Measurements from ENCODE around the gene FOXE3. TPM values are rescaled to one million over a fixed set of nuclear protein-coding genes. Genes with fewer than 3 reads are reported as not detected.

FOXE3 gene
- total and polyA plus RNA-seq, 9 of the 15 experiments (the other 6 are each of a cell fraction or from before 2014, with no cell fraction given), result not detected

DNA sequence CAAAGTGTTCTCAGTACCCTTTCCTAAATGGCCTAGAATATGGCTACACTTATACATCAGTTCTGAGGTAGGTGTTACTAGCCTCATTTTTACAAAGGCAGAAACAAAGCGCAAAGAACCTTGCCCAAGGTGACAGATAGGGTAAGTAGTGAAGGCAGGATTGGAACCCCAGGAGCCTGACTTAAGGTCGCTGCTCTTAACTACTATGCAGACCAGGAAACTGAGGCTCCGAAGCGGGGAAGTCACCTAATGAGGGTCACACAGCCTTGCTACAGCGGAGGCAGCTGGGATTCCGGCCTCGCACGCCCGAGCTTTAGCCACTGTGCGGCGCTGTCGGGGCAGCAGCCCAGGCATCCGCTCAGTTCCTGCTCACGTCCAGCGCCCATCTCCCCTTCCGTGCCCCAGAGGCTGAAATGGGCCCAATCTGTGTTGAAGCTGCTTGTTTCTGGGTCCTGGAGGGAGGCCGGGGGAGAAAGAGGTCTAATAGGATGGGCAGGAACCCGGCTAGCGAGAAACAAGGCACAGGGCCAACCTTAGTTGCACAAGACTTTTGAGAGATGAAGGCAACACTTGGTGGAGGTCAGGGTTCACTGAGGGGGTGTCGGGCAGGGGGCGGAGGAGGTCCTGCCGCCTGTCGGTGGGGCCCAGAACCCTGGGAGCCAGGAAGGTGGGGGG lies 20.4 kb downstream of the FOXE3 start (continued):
- no peak for TF ChIP-seq ZNF175 (CRISPR knock-in tag; IDR thresholded peaks at IDR 0.05; ENCODE audit: low read depth)
- peak; percentile 81; the same call in 1 of the 2 replicates for TF ChIP-seq ZBTB7A (IDR thresholded peaks at IDR 0.05; ENCODE audit: borderline replicate concordance, control insufficient read depth, low read depth, low read length)
- peak in 1 of 2 experiments; percentile 43 for TF ChIP-seq E2F6 (IDR thresholded peaks at IDR 0.05; ENCODE audit: borderline replicate concordance in 1 of 2, extremely low read depth in 1 of 2, insufficient read depth in 1 of 2, insufficient read length in 1 of 2, low read depth in 1 of 2, low read length in 1 of 2, poor library complexity in 1 of 2, severe bottlenecking in 1 of 2)
- peak; percentile 69; the same call in 1 of the 2 replicates for TF ChIP-seq HLTF (IDR thresholded peaks at IDR 0.05)
- TF ChIP-seq ELF1 (tag; IDR thresholded peaks at IDR 0.05), result 0 out of 2 replicates have a peak, but pooled peaks have one; percentile 50
- TF ChIP-seq ZNF143 (CRISPR knock-in tag; IDR thresholded peaks at IDR 0.05), result peak; percentile 44; the same call in 1 of the 2 replicates
- no peak for TF ChIP-seq CSDE1 (IDR thresholded peaks at IDR 0.05)
- TF ChIP-seq, protein P1, sequence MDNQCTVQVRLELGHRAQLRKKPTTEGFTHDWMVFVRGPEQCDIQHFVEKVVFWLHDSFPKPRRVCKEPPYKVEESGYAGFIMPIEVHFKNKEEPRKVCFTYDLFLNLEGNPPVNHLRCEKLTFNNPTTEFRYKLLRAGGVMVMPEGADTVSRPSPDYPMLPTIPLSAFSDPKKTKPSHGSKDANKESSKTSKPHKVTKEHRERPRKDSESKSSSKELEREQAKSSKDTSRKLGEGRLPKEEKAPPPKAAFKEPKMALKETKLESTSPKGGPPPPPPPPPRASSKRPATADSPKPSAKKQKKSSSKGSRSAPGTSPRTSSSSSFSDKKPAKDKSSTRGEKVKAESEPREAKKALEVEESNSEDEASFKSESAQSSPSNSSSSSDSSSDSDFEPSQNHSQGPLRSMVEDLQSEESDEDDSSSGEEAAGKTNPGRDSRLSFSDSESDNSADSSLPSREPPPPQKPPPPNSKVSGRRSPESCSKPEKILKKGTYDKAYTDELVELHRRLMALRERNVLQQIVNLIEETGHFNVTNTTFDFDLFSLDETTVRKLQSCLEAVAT (IDR thresholded peaks at IDR 0.05), result no peak
- no peak for TF ChIP-seq EHMT2 (IDR thresholded peaks at IDR 0.05)
- TF ChIP-seq NEUROD1 (IDR thresholded peaks at IDR 0.05; ENCODE audit: borderline replicate concordance, low read depth, low read length, partially characterized antibody), result peak; percentile 44
- TF ChIP-seq CREM (IDR thresholded peaks at IDR 0.05; ENCODE audit: low read depth), result peak; percentile 59
- peak in 1 of 2 experiments; percentile 80; a peak in 3 of 4 replicates for TF ChIP-seq TEAD1 (CRISPR knock-in tag; IDR thresholded peaks at IDR 0.05)
- 0 out of 2 replicates have a peak, but pooled peaks have one; percentile 30 for TF ChIP-seq CC2D1A (IDR thresholded peaks at IDR 0.05)
- no peak for TF ChIP-seq SIRT6 (IDR thresholded peaks at IDR 0.05; ENCODE audit: low read depth, low read length)
- no peak for TF ChIP-seq TOE1 (IDR thresholded peaks at IDR 0.05; ENCODE audit: borderline replicate concordance)
- 0 out of 2 replicates have a peak, but pooled peaks have one; percentile 23 for TF ChIP-seq TOE1 (CRISPR knock-in tag; IDR thresholded peaks at IDR 0.05; ENCODE audit: borderline replicate concordance, low read depth)
- no peak for TF ChIP-seq FOSL1 (tag; conservative IDR thresholded peaks at IDR 0.05)
- TF ChIP-seq, protein P2, sequence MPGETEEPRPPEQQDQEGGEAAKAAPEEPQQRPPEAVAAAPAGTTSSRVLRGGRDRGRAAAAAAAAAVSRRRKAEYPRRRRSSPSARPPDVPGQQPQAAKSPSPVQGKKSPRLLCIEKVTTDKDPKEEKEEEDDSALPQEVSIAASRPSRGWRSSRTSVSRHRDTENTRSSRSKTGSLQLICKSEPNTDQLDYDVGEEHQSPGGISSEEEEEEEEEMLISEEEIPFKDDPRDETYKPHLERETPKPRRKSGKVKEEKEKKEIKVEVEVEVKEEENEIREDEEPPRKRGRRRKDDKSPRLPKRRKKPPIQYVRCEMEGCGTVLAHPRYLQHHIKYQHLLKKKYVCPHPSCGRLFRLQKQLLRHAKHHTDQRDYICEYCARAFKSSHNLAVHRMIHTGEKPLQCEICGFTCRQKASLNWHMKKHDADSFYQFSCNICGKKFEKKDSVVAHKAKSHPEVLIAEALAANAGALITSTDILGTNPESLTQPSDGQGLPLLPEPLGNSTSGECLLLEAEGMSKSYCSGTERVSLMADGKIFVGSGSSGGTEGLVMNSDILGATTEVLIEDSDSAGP (CRISPR knock-in tag; IDR thresholded peaks at IDR 0.05), result 0 out of 2 replicates have a peak, but pooled peaks have one; percentile 60
- TF ChIP-seq PTTG1 (tag; IDR thresholded peaks at IDR 0.05; ENCODE audit: low read depth), result no peak
- TF ChIP-seq ZNF766 (CRISPR knock-in tag; conservative IDR thresholded peaks at IDR 0.05), result no peak
- TF ChIP-seq KDM2B (CRISPR knock-in tag; IDR thresholded peaks at IDR 0.05), result peak; percentile 90
- TF ChIP-seq, protein P3, sequence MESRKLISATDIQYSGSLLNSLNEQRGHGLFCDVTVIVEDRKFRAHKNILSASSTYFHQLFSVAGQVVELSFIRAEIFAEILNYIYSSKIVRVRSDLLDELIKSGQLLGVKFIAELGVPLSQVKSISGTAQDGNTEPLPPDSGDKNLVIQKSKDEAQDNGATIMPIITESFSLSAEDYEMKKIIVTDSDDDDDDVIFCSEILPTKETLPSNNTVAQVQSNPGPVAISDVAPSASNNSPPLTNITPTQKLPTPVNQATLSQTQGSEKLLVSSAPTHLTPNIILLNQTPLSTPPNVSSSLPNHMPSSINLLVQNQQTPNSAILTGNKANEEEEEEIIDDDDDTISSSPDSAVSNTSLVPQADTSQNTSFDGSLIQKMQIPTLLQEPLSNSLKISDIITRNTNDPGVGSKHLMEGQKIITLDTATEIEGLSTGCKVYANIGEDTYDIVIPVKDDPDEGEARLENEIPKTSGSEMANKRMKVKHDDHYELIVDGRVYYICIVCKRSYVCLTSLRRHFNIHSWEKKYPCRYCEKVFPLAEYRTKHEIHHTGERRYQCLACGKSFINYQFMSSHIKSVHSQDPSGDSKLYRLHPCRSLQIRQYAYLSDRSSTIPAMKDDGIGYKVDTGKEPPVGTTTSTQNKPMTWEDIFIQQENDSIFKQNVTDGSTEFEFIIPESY (CRISPR knock-in tag; IDR thresholded peaks at IDR 0.05), result no peak

Measured in K562 (cell line).